Skeletal muscle tissue (tissue), 4 donors: ENCODE data around the gene MRPS2. TPM values are rescaled to one million over a fixed set of nuclear protein-coding genes. Genes with fewer than 3 reads are reported as not detected.

ENCODE experiments used
- H3K27ac ChIP-seq: one replicate; pipeline ENCODE4 v1.7.0; 2013; ENCODE audit warnings: mild to moderate bottlenecking, low read depth, low read length, inconsistent platforms
- H3K27me3 ChIP-seq, 3 donors: one replicate each; pipeline ENCODE4 v1.7.0; 2013; ENCODE audit warnings: low read length in 3 of 3; ENCODE audit not compliant: control insufficient read depth in 3 of 3, insufficient read depth in 3 of 3
- H3K36me3 ChIP-seq, 3 donors: one replicate each; pipeline ENCODE4 v1.7.0; 2013; ENCODE audit warnings: low read length in 3 of 3; ENCODE audit not compliant: control insufficient read depth in 3 of 3, insufficient read depth in 3 of 3
- H3K4me1 ChIP-seq, 3 donors: one replicate each; pipeline ENCODE4 v1.7.0; 2013; ENCODE audit warnings: low read length in 3 of 3, mild to moderate bottlenecking in 3 of 3; ENCODE audit not compliant: control insufficient read depth in 3 of 3, insufficient read depth in 3 of 3
- H3K4me3 ChIP-seq, 3 donors: one replicate each; pipeline ENCODE4 v1.7.0; 2013; ENCODE audit warnings: low read length in 3 of 3
- H3K9ac ChIP-seq, 3 donors: one replicate each; pipeline ENCODE4 v1.7.0; 2013; ENCODE audit warnings: low read length in 3 of 3, mild to moderate bottlenecking in 3 of 3, moderate library complexity in 2 of 3, low read depth in 1 of 3
- H3K9me3 ChIP-seq, 3 donors: one replicate each; pipeline ENCODE4 v1.7.0; 2013; ENCODE audit warnings: low read length in 3 of 3; ENCODE audit not compliant: control insufficient read depth in 3 of 3
- total RNA-seq: library from RNA; depleted of rRNA; stranded (reverse); fragments of >200 nt; gene quantifications from one replicate; pipeline ENCODE4 v1.2.3, GENCODE V29; 2014
- donor health status: Osteomylitis.

MRPS2 gene
- total RNA-seq, 1 donor from 2014 or later, result 6.8 TPM

GRCh38 chr9:135514342-135515082, 14.0 kb downstream of the MRPS2 start:
- Histone ChIP-seq H3K36me3 (no peaks in the 10 kb centered on the region), H3K9ac (no peak overlapping the region), H3K4me3 (no peak overlapping the region), H3K9me3 (peaks cover 0 to 1% (median 0%) of the 10 kb centered on the region in 3 donors), H3K4me1 (no peaks in the 10 kb centered on the region), H3K27me3 (peaks cover 0 to 6% (median 0%) of the 10 kb centered on the region in 3 donors), H3K27ac (no peak overlapping the region)

- H3K4me1 ChIP-seq, result no peaks in the 10 kb centered on the region
- H3K36me3 ChIP-seq, result no peaks in the 10 kb centered on the region
- no peak overlapping the region for H3K9ac ChIP-seq
- H3K27me3 ChIP-seq, result peaks cover 0 to 9% (median 0%) of the 10 kb centered on the region in 3 donors
- H3K4me3 ChIP-seq, result no peak overlapping the region
- no peaks in the 10 kb centered on the region for H3K9me3 ChIP-seq
- H3K27ac ChIP-seq, result no peak overlapping the region
Measured at GRCh38 chr9:135515083-135515951, 14.8 kb downstream of the MRPS2 start.

DNA sequence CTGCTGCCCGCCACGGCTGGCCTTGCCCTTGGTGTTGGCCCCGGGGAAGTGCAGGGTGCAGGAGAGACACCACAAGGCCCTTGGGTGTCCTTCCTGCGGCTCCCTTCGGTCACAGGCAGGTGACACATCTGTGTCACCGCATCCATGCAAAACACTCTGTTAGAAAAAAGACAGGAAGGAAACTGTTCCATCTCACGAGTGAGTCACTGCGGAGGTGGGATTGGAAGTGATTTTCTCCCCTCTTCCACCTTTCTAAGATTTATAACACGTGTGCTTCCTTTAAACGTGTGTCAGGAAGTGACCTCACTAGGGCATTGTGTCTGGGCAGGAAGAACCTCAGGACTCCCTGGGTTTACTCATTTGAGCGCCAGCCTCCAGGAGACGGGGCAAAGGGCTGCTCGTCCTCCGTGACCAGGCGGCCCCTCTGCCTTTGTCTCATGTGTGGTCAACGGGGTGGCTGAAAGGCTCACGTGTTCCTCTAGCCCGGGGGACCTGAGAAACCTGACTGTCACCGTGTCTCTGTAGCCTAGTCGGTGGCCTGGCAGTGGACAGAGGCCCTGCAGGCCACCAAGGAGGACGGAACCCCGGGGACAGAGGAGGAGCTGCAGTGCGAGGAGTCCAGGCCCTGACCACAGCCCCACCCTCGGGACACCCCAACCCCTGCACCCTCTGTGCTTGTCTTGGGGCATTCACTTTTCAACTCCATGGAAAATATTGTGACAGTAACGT, 15.8 kb downstream of the MRPS2 start:
- H3K27me3 ChIP-seq, result peaks cover 0 to 9% (median 3%) of the 10 kb centered on the region in 3 donors
- H3K9me3 ChIP-seq, result no peaks in the 10 kb centered on the region
- H3K36me3 ChIP-seq, result no peaks in the 10 kb centered on the region
- no peaks in the 10 kb centered on the region for H3K4me1 ChIP-seq
- no peak overlapping the region for H3K27ac ChIP-seq
- no peak overlapping the region for H3K4me3 ChIP-seq
- no peak overlapping the region for H3K9ac ChIP-seq

DNA sequence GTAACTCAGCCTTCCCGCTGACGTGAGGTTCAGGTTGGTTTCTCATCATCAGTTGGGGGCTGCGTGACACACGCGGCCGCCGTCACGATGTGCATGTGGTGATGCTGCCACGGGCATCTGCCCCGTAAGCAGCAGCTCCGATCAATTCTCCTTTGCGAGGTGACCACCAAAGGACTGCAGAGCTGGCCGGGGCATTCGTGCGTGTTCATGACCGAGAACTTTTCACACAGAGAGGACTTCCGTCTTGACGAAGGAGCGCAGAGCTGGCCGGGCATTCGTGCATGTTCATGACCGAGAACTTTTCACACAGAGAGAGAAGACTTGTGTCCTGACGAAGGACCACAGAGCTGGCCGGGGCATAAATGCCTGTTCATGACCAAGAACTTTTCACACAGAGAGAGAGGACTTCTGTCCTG, 16.9 kb downstream of the MRPS2 start:
- no peaks in the 10 kb centered on the region for H3K9me3 ChIP-seq
- H3K27me3 ChIP-seq, result peaks cover 0 to 12% (median 3%) of the 10 kb centered on the region in 3 donors
- no peak overlapping the region for H3K9ac ChIP-seq

GRCh38 chr9:135519179-135519971, 18.9 kb downstream of the MRPS2 start:
- Histone ChIP-seq H3K36me3 (no peaks in the 10 kb centered on the region), H3K9me3 (no peaks in the 10 kb centered on the region), H3K9ac (no peak overlapping the region), H3K4me1 (no peaks in the 10 kb centered on the region), H3K27ac (no peak overlapping the region), H3K4me3 (no peak overlapping the region), H3K27me3 (peaks cover 3 to 24% (median 12%) of the 10 kb centered on the region in 3 donors)

More for the DNA sequence above, 16.9 kb downstream of the MRPS2 start:
- Histone ChIP-seq H3K36me3 (no peaks in the 10 kb centered on the region), H3K27ac (no peak overlapping the region), H3K4me3 (no peak overlapping the region), H3K4me1 (no peaks in the 10 kb centered on the region)

GRCh38 chr9:135520916-135521607, 20.6 kb downstream of the MRPS2 start, which contains the start of gene LCN1:
LCN1 (plus strand) TSS chr9:135521440; CDS start chr9:135521498, 58 bp downstream.
- Histone ChIP-seq H3K9ac (no peak within 1 kb of the TSS), H3K27ac (no peak within 1 kb of the TSS), H3K27me3 (peaks cover 3 to 24% (median 22%) of the 10 kb centered on the region in 3 donors), H3K36me3 (no peaks in the 10 kb centered on the region), H3K4me1 (peaks cover 0 to 3% (median 0%) of the 10 kb centered on the region in 3 donors), H3K4me3 (no peak within 1 kb of the TSS), H3K9me3 (no peaks in the 10 kb centered on the region)

DNA sequence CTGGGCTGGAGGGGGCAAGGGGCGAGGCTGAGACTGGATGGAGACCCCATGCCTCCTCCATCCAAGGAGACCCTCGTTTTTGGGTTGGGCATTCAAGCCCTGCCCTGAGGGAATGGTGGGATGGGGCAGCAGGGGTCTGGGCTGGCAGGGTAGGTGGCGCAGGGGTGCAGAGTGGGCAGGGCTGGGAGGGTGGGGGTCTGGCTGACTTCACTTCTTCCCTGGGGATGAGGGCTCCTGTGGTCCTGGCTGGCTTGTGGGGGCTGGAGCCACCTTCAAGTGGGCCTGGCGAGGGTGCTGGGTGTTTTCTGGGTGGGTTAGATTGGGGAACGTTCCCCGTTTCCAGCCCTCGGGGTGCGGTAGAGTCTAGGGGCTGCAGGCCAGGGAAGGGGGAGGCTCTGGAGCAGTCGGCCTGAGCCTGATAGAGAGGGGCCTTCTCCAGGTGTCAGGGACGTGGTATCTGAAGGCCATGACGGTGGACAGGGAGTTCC, 21.2 kb downstream of the MRPS2 start:
- Histone ChIP-seq H3K9ac (no peak overlapping the region), H3K9me3 (no peaks in the 10 kb centered on the region), H3K4me1 (peaks cover 0 to 3% (median 0%) of the 10 kb centered on the region in 3 donors), H3K36me3 (no peaks in the 10 kb centered on the region), H3K4me3 (no peak overlapping the region), H3K27me3 (peaks cover 3 to 27% (median 22%) of the 10 kb centered on the region in 3 donors), H3K27ac (no peak overlapping the region)

GRCh38 chr9:135522137-135522877, 21.8 kb downstream of the MRPS2 start:
- no peak overlapping the region for H3K4me3 ChIP-seq
- H3K9me3 ChIP-seq, result no peaks in the 10 kb centered on the region
- H3K9ac ChIP-seq, result no peak overlapping the region
- peaks cover 0 to 3% (median 0%) of the 10 kb centered on the region in 3 donors for H3K4me1 ChIP-seq
- H3K36me3 ChIP-seq, result no peaks in the 10 kb centered on the region
- no peak overlapping the region for H3K27ac ChIP-seq
- H3K27me3 ChIP-seq, result peaks cover 3 to 32% (median 22%) of the 10 kb centered on the region in 3 donors
